GM12891 (cell line): ENCODE results near the gene FIBP.

ENCODE experiments used
- DNase-seq: peaks from one replicate; pipeline ENCODE4 v3.0.0; 2011; ENCODE audit warnings: low spot score; ENCODE audit not compliant: insufficient read length
- FAIRE-seq: peaks from 2 replicates; lab custom pipeline; 2011; peaks lifted over from hg19 to GRCh38; lab: Jason Lieb, UNC
- PAX5 ChIP-seq: IDR thresholded peaks from 2 replicates; pipeline ENCODE4 v1.6.1; 2011; ENCODE audit warnings: low read length, moderate library complexity, mild to moderate bottlenecking; ENCODE audit not compliant: insufficient read depth, severe bottlenecking
- POLR2A ChIP-seq: IDR thresholded peaks from 2 replicates; pipeline ENCODE4 v1.6.1; 2011; ENCODE audit warnings: low read depth, low read length, control low read depth
- POLR2AphosphoS5 ChIP-seq: IDR thresholded peaks from 2 replicates; pipeline ENCODE4 v1.6.1; 2011; ENCODE audit warnings: low read depth, low read length, control low read depth
- POU2F2 ChIP-seq: IDR thresholded peaks from 2 replicates; pipeline ENCODE4 v1.6.1; 2011; ENCODE audit warnings: low read depth, mild to moderate bottlenecking, control low read depth, low read length, moderate library complexity
- SPI1 ChIP-seq: IDR thresholded peaks from 2 replicates; pipeline ENCODE4 v1.6.1; 2011; ENCODE audit warnings: low read depth, low read length, control low read depth
- TAF1 ChIP-seq: IDR thresholded peaks from 2 replicates; pipeline ENCODE4 v1.6.1; 2011; ENCODE audit warnings: low read depth, low read length, control low read depth

FIBP gene

GRCh38 chr11:65887723-65888162 lies 528 bp downstream of the FIBP start:
- no peak for FAIRE-seq
- DNase-seq, result no peak

GRCh38 chr11:65886826-65887722 lies 1.2 kb downstream of the FIBP start:
- DNase-seq (no peak), FAIRE-seq (no peak)

More at GRCh38 chr11:65887723-65888162, 528 bp downstream of the FIBP start:
- TF ChIP-seq POU2F2 (no peak), SPI1 (no peak), PAX5 (no peak), POLR2A (no peak), POLR2AphosphoS5 (no peak), TAF1 (no peak)

GRCh38 chr11:65885808-65886536 lies 2.3 kb downstream of the FIBP start:
- no peak for FAIRE-seq

More at GRCh38 chr11:65886826-65887722, 1.2 kb downstream of the FIBP start:
- no peak for TF ChIP-seq TAF1
- TF ChIP-seq POLR2AphosphoS5, result no peak

GRCh38 chr11:65885231-65885630 lies 3.0 kb downstream of the FIBP start:
- FAIRE-seq, result no peak

More at GRCh38 chr11:65885808-65886536, 2.3 kb downstream of the FIBP start:
- TF ChIP-seq PAX5 (no peak), SPI1 (no peak), POLR2A (no peak), TAF1 (no peak), POLR2AphosphoS5 (no peak), POU2F2 (no peak)
- no peak for DNase-seq

GRCh38 chr11:65884716-65885092 lies 3.6 kb downstream of the FIBP start:
- FAIRE-seq (peak; percentile 93), DNase-seq (peak; percentile 87)
- TF ChIP-seq TAF1 (no peak), POLR2A (no peak), POLR2AphosphoS5 (no peak), PAX5 (no peak), SPI1 (no peak), POU2F2 (peak; percentile 59; the same call in 1 of the 2 replicates)

More at GRCh38 chr11:65885231-65885630, 3.0 kb downstream of the FIBP start:
- TF ChIP-seq SPI1 (no peak), POLR2AphosphoS5 (no peak), PAX5 (no peak), POLR2A (no peak), POU2F2 (no peak), TAF1 (no peak)
- DNase-seq, result no peak

- FAIRE-seq (no peak), DNase-seq (no peak)
- no peak for TF ChIP-seq SPI1
Measured at GRCh38 chr11:65883786-65884715, 4.2 kb downstream of the FIBP start.

- FAIRE-seq (no peak), DNase-seq (no peak)
- TF ChIP-seq POLR2A, result no peak
- no peak for TF ChIP-seq POLR2AphosphoS5
- no peak for TF ChIP-seq TAF1
- no peak for TF ChIP-seq POU2F2
- no peak for TF ChIP-seq SPI1
- no peak for TF ChIP-seq PAX5
Measured at GRCh38 chr11:65883058-65883761, 5.1 kb downstream of the FIBP start.

GRCh38 chr11:65882120-65883057 lies 5.9 kb downstream of the FIBP start:
- TF ChIP-seq POLR2A (no peak), SPI1 (no peak), TAF1 (no peak), PAX5 (no peak), POLR2AphosphoS5 (no peak), POU2F2 (no peak)
- FAIRE-seq, result no peak
- no peak for DNase-seq
